GM19351 (cell line): ENCODE measurements around the gene HYOU1.
"Not testable (repeated sequence)": the region's sequence is repeated elsewhere in the genome, so short reads cannot be mapped to it uniquely, and the experiment has no call there.

Experiments
- ATAC-seq: cut with Tn5 transposase; IDR thresholded peaks from one replicate; pipeline ENCODE4 v1.9.1; 2021; ENCODE audit warnings: mild to moderate bottlenecking, moderate library complexity; ENCODE audit not compliant: unreplicated experiment

The HYOU1 gene

GRCh38 chr11:119024430-119025098 lies 32.4 kb downstream of the HYOU1 start:
- ATAC-seq = no peak

DNA sequence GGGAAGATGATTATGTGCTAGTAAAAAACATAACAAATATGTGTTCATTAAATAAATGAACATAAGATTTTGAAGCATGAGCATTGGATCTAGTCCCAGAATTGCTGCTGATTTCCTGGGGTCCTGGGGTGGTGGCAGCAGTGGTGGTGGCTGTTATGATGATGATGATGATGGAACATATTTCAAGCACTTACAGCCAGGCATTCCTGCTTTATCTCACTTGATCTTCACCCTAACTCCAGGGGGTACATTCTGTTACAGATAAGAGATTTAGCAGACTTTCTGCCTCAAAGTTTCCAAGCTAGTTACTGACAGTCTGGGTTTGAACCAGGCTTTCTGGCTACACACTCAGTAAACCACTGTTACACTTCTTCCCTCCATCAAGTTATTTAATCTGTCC lies 33.3 kb downstream of the HYOU1 start:
- ATAC-seq = no peak

DNA sequence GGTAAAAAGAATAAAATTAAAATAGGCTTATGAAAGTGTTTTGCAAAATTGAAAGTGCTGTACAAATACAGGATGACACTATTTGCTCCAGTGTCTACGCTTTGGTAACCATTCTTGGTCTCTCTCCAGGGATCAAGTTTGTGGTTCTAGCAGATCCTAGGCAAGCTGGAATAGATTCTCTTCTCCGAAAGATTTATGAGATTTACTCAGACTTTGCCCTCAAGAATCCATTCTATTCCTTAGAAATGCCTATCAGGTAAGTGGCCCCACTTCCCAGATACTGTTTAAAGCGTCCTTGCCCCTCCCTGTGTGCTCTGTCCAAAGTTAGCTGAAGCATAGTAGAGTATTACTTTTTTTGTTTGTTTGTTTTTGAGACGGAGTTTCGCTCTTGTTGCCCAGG lies 35.4 kb downstream of the HYOU1 start:
- no peak for ATAC-seq

DNA sequence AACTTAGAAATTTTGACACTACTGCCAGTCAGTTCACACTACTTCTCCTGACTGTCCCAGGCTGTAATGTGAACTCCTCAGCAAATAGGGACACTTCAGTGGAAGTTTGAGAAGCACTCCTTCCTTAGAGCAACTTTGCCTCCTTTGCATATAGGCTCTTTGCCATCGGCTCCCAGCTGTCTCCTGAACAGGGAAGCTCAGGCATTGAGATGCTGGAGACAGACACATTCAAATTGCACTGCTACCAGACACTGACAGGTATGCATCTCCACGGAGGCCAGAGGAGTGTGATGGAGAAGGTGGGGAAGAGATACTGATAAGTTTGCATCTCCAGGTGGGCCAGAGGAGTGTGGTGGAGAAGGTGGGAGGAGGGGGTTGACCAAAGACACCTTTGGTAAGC lies 37.0 kb downstream of the HYOU1 start:
- ATAC-seq = no peak

DNA sequence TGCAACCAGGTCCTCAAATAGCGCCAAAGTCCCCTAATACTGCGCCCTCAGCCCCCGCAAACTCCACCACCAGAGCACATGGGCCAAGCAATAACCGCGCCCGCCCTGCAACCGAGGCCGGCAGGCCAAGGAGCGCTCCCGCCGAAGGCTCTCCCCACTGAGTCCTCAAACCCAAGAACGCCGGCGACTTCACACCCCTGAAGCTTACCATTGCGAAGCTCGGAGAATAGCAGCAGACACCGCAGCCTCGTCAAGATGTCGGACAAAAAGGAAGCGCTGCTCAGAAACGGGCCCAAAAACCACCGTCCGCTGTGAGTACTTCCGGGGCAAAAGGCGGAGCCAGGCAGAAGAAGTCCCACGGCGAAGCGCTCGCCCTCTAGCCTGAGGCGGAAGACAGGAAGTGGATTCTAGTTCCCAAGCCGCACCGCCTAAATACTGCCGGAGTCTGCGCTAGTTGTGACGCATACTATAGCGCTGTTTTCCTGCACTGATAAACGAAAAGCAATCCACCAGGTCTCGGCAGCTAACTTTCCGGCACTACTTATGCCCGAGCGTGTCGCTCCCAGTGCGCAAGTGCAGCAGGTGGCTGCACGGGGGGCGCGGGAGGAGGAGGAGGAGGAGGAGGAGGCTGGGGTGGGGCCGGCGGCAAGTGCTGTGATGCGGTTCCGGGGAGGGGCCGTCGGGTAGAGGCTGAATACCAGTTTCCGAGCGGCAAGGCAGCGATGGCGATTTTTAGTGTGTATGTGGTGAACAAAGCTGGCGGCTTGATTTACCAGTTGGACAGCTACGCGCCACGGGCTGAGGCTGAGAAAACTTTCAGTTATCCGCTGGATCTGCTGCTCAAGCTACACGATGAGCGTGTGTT lies 38.7 kb downstream of the HYOU1 start, which contains the start of the genes RPS25 and TRAPPC4:
Gene RPS25 (minus strand): TSS at position 270 of the 865 bp plus-strand sequence. CDS start 59 bp downstream, at position 211.
Gene TRAPPC4 (plus strand): TSS at position 693 of the 865 bp plus-strand sequence. CDS start 30 bp downstream, at position 723.
- peak; percentile 88 for ATAC-seq

DNA sequence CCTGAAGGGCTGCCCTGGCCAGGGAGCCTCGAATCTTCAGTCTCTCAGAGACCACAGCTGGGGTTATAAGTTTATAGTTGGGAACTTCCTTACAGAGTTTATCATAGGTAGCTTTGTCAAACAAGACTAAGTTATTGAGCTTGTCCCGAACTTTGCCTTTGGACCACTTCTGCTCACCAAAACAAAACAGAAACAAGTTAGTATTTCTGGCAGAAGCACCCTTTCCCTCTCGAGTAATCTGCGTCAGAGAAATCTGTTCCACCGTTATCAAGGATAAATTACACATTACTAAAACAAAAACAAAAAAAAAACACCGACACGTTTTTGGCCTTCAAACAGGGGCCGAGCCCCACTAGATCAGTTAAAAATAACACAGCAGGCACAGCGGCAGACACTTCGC lies 39.6 kb downstream of the HYOU1 start:
- not testable (repeated sequence) for ATAC-seq

DNA sequence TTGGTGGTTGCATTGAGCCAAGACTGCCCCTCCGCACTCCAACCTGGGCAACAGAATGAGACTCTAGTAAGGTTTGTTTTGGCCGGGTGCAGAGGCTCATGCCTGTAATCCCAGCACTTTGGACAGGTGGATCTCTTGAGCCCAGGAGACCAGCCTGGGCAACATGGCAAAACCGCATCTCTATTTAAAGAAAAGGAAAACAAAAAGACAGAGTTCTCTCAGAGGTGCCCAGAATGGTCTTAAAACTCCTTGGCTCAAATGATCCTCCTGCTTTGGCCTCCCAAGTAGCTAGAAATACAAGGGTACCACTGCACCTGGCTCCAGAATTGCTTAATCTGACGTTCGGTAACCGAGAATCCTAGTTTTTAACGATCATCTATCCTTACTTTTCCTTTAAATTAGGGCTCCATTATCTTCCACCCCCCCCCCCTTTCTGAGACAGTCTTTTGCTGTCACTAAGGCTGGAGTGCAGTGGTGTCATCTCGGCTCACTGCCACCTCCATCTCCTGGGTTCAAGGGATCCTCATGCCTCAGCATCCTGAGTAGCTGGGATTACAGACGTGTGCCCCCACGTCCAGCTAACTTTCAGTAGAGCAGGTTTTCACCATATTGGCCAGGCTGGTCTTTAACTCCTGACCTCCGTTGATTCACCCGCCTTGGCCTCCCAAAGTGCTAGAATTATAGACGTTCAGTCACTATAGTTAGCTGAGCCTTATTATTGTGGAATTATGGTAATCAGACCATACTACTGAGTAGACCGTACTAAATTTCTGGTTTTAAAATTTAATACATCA lies 40.6 kb downstream of the HYOU1 start:
- ATAC-seq = no peak

GRCh38 chr11:119015054-119015611 lies 41.9 kb downstream of the HYOU1 start:
- ATAC-seq = no peak

DNA sequence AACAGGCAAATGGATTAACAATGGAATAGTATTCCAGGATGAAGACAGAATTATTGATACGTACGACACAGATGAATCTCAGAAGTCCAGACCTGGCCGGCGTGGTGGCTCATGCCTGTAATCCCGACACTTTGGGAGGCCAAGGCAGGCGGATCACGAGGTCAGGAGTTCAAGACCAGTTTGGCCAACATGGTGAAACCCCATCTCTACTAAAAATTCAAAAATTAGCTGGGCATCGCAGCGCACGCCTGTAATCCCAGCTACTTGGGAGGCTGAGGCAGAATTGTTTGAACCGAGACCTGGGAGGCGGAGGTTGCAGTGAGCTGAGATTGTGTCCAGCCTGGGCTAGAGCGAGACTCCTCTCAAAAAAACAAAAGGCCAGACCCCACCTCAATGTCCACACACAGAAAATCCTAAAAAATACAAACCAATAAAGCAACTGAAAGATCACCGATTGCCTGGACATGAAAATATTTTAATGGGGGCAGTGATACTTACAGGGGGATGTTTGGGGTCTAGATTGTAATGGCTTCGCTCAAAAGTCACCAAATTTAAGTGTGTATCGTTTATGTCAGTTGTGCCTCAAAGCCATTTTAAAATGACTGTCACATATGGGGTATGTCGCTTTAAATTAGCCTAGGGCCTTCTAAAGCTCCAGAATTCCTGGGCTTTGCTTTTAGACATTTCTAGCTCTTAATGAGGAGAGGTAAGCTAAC lies 42.6 kb downstream of the HYOU1 start:
- ATAC-seq = no peak

DNA sequence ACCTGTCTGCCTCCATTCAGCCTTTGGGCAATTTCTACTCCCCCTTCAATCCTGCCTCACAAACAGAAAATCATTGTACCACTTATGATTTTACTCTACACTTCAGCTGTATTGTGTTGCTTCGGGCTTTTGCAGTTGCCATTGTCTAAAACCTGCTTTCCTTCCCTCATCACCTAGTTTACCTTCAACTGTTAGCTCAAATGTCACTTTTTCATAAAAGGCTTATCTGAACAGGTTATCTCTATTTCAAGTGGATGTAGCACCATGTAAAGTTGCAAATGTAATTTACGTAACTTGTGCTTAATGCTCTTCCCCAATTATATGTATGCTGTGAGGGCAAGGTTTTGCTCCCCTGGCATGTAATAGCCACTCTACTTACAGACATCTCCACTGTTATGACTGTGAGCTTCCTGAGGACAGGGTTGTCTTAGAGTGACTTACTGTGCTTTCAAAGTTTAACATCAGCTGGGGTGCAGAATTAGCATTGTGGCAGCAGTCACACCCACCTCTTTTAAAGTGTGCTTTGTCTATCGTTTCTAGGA lies 44.3 kb downstream of the HYOU1 start:
- ATAC-seq = no peak

GRCh38 chr11:119011476-119012053 lies 45.4 kb downstream of the HYOU1 start:
- no peak for ATAC-seq

- no peak for ATAC-seq
Measured at GRCh38 chr11:119006656-119007055, 50.3 kb downstream of the HYOU1 start.

DNA sequence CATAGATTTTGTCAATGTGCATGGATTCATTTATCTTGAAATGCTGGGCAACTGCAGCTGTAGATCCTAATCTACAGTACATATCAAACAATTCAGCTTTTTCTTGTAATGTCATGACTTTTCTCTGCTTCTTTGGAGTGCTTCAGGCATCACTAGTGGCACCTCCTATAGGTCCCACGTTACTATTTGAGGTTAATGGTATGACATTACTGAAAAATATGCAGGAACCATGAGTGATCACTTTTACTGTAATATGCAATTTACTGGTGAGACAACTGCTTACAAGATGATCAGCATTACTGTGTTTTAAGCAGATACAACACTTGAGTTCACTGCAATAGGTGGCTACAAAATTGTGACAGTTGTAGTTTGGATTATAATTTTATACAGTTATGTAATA lies 56.1 kb downstream of the HYOU1 start:
- ATAC-seq = no peak

GRCh38 chr11:118998822-118999221 lies 58.2 kb downstream of the HYOU1 start:
- ATAC-seq = no peak

GRCh38 chr11:118998388-118998717 lies 58.7 kb downstream of the HYOU1 start:
- peak; percentile 9 for ATAC-seq

GRCh38 chr11:118997627-118998387 lies 59.2 kb downstream of the HYOU1 start, which contains the start of gene CENATAC:
TSS of gene CENATAC (plus strand) at chr11:118998138. CDS start at chr11:118998198, 60 bp downstream.
- ATAC-seq = peak; percentile 87

DNA sequence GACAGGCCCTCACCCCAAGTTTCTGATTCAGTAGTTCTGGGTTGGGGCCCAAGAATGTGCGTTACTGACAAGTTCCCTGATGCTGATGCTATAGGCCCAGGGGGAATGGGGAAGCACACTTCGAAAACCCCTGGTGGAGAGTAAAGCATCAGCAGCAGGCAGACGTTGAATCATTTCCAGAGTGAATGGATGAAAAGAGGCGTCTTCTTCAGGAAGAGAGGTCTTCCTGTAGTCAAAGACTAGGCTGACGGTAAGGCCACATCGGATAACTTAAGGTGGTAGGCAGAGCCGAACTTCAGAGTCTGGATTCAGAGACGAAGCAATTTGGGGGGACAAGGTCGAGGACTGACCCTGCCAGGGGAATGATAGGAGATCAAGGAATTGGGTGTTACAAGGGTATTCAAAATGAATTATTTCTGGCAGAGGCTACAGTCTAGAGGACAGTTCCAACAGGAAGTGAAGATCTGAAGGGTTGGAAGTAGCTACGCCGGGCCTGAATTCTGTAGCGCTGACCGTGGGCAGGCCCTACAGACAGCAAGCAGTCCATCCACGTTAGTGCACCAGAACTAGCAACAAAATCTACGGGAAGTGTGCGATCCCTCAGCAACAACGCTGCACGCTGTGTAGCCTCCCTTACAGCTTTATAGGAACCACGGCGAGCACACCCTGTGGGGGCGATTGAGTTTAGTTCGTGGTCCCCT lies 59.9 kb downstream of the HYOU1 start:
- ATAC-seq = no peak
